Activated CD8-positive, alpha-beta memory T cell treated with anti-CD3 and anti-CD28 coated beads, Interleukin-2, amount 10 ng/mL, durations not matched to agents 7 days and 5 days (primary cell): ENCODE data around the gene SERINC5. TPM values are rescaled to one million over a fixed set of nuclear protein-coding genes. Genes with fewer than 3 reads are reported as not detected.
"Not testable (repeated sequence)": the region's sequence is repeated elsewhere in the genome, so short reads cannot be mapped to it uniquely, and the experiment has no call there.

Experiments used
- ATAC-seq: fragments of 150-1000 bp; cut with Tn5 transposase; one replicate; pipeline ENCODE4 v1.10.0; 2021; ENCODE audit warnings: moderate library complexity
- CTCF ChIA-PET: fragments of 350-600 bp; sonication (Branson Sonifier 250); formaldehyde crosslinking; loops from one replicate; lab custom pipeline; 2021; ENCODE audit warnings: antibody characterized with exemption; lab: Charles Lee
- DNase-seq: peaks from one replicate; pipeline ENCODE4 v3.0.0-alpha.2; 2020
- H3K27ac Mint-ChIP-seq: one replicate; pipeline ENCODE4 v1.8.0; 2021; ENCODE audit warnings: mild to moderate bottlenecking, mixed read lengths
- H3K27me3 Mint-ChIP-seq: one replicate; pipeline ENCODE4 v1.8.0; 2021; ENCODE audit warnings: mixed read lengths
- H3K36me3 Mint-ChIP-seq: one replicate; pipeline ENCODE4 v1.8.0; 2021; ENCODE audit warnings: mild to moderate bottlenecking, mixed read lengths
- H3K4me1 Mint-ChIP-seq: one replicate; pipeline ENCODE4 v1.8.0; 2021; ENCODE audit warnings: mixed read lengths
- H3K4me3 Mint-ChIP-seq: one replicate; pipeline ENCODE4 v1.8.0; 2021; ENCODE audit warnings: mild to moderate bottlenecking, moderate library complexity, mixed read lengths
- H3K9me3 Mint-ChIP-seq: one replicate; pipeline ENCODE4 v1.8.0; 2022; ENCODE audit warnings: low read depth, mixed read lengths
- total RNA-seq, 2 experiments: library from RNA; stranded (reverse); gene quantifications; one replicate each; pipeline ENCODE4 v1.2.3, GENCODE V29; 2021

Gene SERINC5
- total RNA-seq, 2 experiments from 2014 or later, result 26.8 to 38.0 TPM

- peak overlapping the region; percentile 77 for H3K27ac Mint-ChIP-seq
- no peak for DNase-seq
- H3K27me3 Mint-ChIP-seq, result no peaks in the 10 kb centered on the region
- H3K4me3 Mint-ChIP-seq, result peak overlapping the region; percentile 37
- H3K36me3 Mint-ChIP-seq, result peaks cover 15% of the 10 kb centered on the region
- no peak for ATAC-seq
- H3K9me3 Mint-ChIP-seq, result peaks cover 3% of the 10 kb centered on the region
- H3K4me1 Mint-ChIP-seq, result peaks cover 32% of the 10 kb centered on the region
- CTCF ChIA-PET, result interaction anchor here (0.6 to 3.5 kb wide), 12 partner anchors 8 to 241 kb away, joined by 3 to 23 read pairs (median 4); no protein-coding TSS in a partner anchor
Measured at GRCh38 chr5:80125022-80125961, 130.6 kb downstream of the SERINC5 start.

GRCh38 chr5:80124121-80124918 is 131.5 kb downstream of the SERINC5 start:
- no peaks in the 10 kb centered on the region for H3K27me3 Mint-ChIP-seq
- peaks cover 19% of the 10 kb centered on the region for H3K36me3 Mint-ChIP-seq
- CTCF ChIA-PET, result interaction anchor here (1.1 to 3.5 kb wide), 4 partner anchors 11 to 33 kb away, joined by 3 to 23 read pairs (median 10); no protein-coding TSS in a partner anchor
- H3K4me3 Mint-ChIP-seq, result no peak overlapping the region
- peaks cover 32% of the 10 kb centered on the region for H3K4me1 Mint-ChIP-seq
- DNase-seq (no peak), ATAC-seq (no peak)
- no peak overlapping the region for H3K27ac Mint-ChIP-seq
- peaks cover 2% of the 10 kb centered on the region for H3K9me3 Mint-ChIP-seq

- Mint-ChIP-seq H3K9me3 (peaks cover 2% of the 10 kb centered on the region), H3K4me1 (peaks cover 34% of the 10 kb centered on the region), H3K4me3 (no peak overlapping the region), H3K27me3 (no peaks in the 10 kb centered on the region), H3K36me3 (peaks cover 26% of the 10 kb centered on the region), H3K27ac (no peak overlapping the region)
- DNase-seq (no peak), ATAC-seq (no peak)
- CTCF ChIA-PET, result interaction anchor here (0.6 to 0.9 kb wide), 2 partner anchors 117 to 133 kb away, joined by 3 read pairs; partner anchors contain the start of gene SERINC5
Measured at GRCh38 chr5:80122579-80122978, 133.3 kb downstream of the SERINC5 start.

- no peak for ATAC-seq
Measured at GRCh38 chr5:80119372-80119771, 136.5 kb downstream of the SERINC5 start.

GRCh38 chr5:80117446-80117845 is 138.4 kb downstream of the SERINC5 start:
- Mint-ChIP-seq H3K4me1 (peaks cover 14% of the 10 kb centered on the region), H3K36me3 (peaks cover 34% of the 10 kb centered on the region), H3K9me3 (peaks cover 5% of the 10 kb centered on the region), H3K27me3 (no peaks in the 10 kb centered on the region), H3K4me3 (no peak overlapping the region), H3K27ac (peak overlapping the region; percentile 42)
- CTCF ChIA-PET, result interaction anchor here (0.6 to 1.2 kb wide), 6 partner anchors 8 to 282 kb away, joined by 3 to 7 read pairs (median 3); no protein-coding TSS in a partner anchor
- peak; percentile 71 for ATAC-seq
- no peak for DNase-seq

More at GRCh38 chr5:80119372-80119771, 136.5 kb downstream of the SERINC5 start:
- Mint-ChIP-seq H3K9me3 (peaks cover 2% of the 10 kb centered on the region), H3K27ac (no peak overlapping the region), H3K36me3 (peaks cover 30% of the 10 kb centered on the region), H3K4me1 (peaks cover 19% of the 10 kb centered on the region), H3K27me3 (no peaks in the 10 kb centered on the region), H3K4me3 (no peak overlapping the region)
- CTCF ChIA-PET, result interaction anchor here (1.0 to 1.3 kb wide), 5 partner anchors 13 to 188 kb away, joined by 3 to 5 read pairs (median 3); no protein-coding TSS in a partner anchor
- no peak for DNase-seq

- Mint-ChIP-seq H3K9me3 (peaks cover 5% of the 10 kb centered on the region), H3K4me3 (no peak overlapping the region), H3K27me3 (no peaks in the 10 kb centered on the region), H3K4me1 (peaks cover 14% of the 10 kb centered on the region), H3K36me3 (peaks cover 30% of the 10 kb centered on the region), H3K27ac (no peak overlapping the region)
- CTCF ChIA-PET, result interaction anchor here (1.1 to 1.2 kb wide), 2 partner anchors 9 to 20 kb away, joined by 3 to 7 read pairs; no protein-coding TSS in a partner anchor
- ATAC-seq, result no peak
- DNase-seq, result no peak
Measured at GRCh38 chr5:80116465-80116864, 139.4 kb downstream of the SERINC5 start.

GRCh38 chr5:80116000-80116399 is 139.8 kb downstream of the SERINC5 start:
- DNase-seq (no peak), ATAC-seq (no peak)
- no peak overlapping the region for H3K27ac Mint-ChIP-seq
- H3K36me3 Mint-ChIP-seq, result peaks cover 30% of the 10 kb centered on the region
- no peaks in the 10 kb centered on the region for H3K27me3 Mint-ChIP-seq
- peaks cover 5% of the 10 kb centered on the region for H3K9me3 Mint-ChIP-seq
- no peak overlapping the region for H3K4me3 Mint-ChIP-seq
- peaks cover 14% of the 10 kb centered on the region for H3K4me1 Mint-ChIP-seq
- CTCF ChIA-PET, result interaction anchor here (1.1 kb wide), 1 partner anchor 20 kb away, joined by 3 read pairs; no protein-coding TSS in a partner anchor

GRCh38 chr5:80114860-80115259 is 141.0 kb downstream of the SERINC5 start:
- peaks cover 27% of the 10 kb centered on the region for H3K36me3 Mint-ChIP-seq
- CTCF ChIA-PET, result interaction anchor here (1.9 kb wide), 1 partner anchor 23 kb away, joined by 6 read pairs; no protein-coding TSS in a partner anchor
- H3K9me3 Mint-ChIP-seq, result peaks cover 5% of the 10 kb centered on the region
- H3K27me3 Mint-ChIP-seq, result no peaks in the 10 kb centered on the region
- no peak for DNase-seq
- H3K27ac Mint-ChIP-seq, result no peak overlapping the region
- peaks cover 14% of the 10 kb centered on the region for H3K4me1 Mint-ChIP-seq
- no peak for ATAC-seq
- H3K4me3 Mint-ChIP-seq, result no peak overlapping the region

GRCh38 chr5:80111376-80111990 is 144.4 kb downstream of the SERINC5 start:
- CTCF ChIA-PET, ATAC-seq, H3K4me3 Mint-ChIP-seq, DNase-seq, H3K9me3 Mint-ChIP-seq, H3K4me1 Mint-ChIP-seq, H3K27me3 Mint-ChIP-seq, H3K27ac Mint-ChIP-seq: not testable (repeated sequence)
- peaks cover 12% of the 10 kb centered on the region for H3K36me3 Mint-ChIP-seq

- DNase-seq (no peak), ATAC-seq (no peak)
- no peaks in the 10 kb centered on the region for H3K4me1 Mint-ChIP-seq
- no peak overlapping the region for H3K4me3 Mint-ChIP-seq
- peaks cover 11% of the 10 kb centered on the region for H3K36me3 Mint-ChIP-seq
- H3K27ac Mint-ChIP-seq, result no peak overlapping the region
- H3K27me3 Mint-ChIP-seq, result no peaks in the 10 kb centered on the region
- peaks cover 8% of the 10 kb centered on the region for H3K9me3 Mint-ChIP-seq
- CTCF ChIA-PET, result interaction anchor here (0.6 to 1.6 kb wide), 4 partner anchors 12 to 821 kb away, joined by 3 to 5 read pairs (median 3); no protein-coding TSS in a partner anchor
Measured at GRCh38 chr5:80109646-80110478, 146.0 kb downstream of the SERINC5 start.

- DNase-seq, result no peak
- peaks cover 2% of the 10 kb centered on the region for H3K9me3 Mint-ChIP-seq
- CTCF ChIA-PET, result interaction anchor here (1.3 kb wide), 1 partner anchor 13 kb away, joined by 4 read pairs; no protein-coding TSS in a partner anchor
Measured at GRCh38 chr5:80106916-80107315, 148.9 kb downstream of the SERINC5 start.

More at GRCh38 chr5:80106916-80107315, 148.9 kb downstream of the SERINC5 start:
- H3K27ac Mint-ChIP-seq, result no peak overlapping the region
- no peaks in the 10 kb centered on the region for H3K36me3 Mint-ChIP-seq
- no peaks in the 10 kb centered on the region for H3K4me1 Mint-ChIP-seq
- H3K4me3 Mint-ChIP-seq, result no peak overlapping the region
- no peak for ATAC-seq
- no peaks in the 10 kb centered on the region for H3K27me3 Mint-ChIP-seq
